GM11168 (cell line): ENCODE results near the gene HS3ST3B1.

Experiments used
- in situ Hi-C: fragments of 300-500 bp; cut with MboI; formaldehyde crosslinking; loops from one replicate; pipeline ENCODE4 v1.12.0; 2022; ENCODE audit warnings: low sequenced_read_pairs; ENCODE audit not compliant: unreplicated experiment

Gene HS3ST3B1

DNA sequence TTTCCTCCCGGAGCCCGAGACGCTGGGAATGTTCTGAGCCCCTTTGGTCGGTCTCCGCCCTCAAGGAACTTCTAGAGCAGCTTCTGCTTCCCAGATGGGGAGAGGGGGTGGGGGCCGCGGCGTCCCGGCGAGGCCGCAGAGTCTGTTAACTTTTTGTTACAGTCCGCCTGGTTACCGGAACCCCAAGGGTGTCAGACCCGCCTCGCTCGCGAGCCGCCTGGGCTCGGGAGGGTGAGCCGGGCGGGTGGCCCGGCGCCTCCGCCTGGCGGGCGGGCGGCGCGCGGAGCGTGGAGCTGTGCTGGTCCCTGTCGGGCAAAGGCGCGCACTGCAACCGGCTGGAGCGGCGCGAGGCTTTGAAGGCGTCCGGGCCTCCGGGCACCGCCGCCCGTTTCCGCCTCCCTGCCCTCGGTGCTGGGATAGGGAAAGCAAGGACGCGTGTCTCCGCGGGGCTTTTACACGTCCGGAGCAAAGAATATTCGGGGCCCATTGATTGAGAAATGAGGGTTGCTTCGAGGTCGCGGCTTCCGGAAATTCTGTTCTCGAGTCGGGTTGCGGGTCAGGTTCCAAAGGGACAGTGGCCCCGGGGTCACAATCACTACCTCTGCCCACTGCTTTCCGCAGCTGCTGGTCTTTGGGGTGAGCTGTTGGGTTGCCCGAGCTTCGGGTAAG, 1.7 kb downstream of the HS3ST3B1 start:
- in situ Hi-C loops = loop anchor here (5.0 kb wide), 1 partner anchor 710 kb away; no protein-coding TSS in a partner anchor

DNA sequence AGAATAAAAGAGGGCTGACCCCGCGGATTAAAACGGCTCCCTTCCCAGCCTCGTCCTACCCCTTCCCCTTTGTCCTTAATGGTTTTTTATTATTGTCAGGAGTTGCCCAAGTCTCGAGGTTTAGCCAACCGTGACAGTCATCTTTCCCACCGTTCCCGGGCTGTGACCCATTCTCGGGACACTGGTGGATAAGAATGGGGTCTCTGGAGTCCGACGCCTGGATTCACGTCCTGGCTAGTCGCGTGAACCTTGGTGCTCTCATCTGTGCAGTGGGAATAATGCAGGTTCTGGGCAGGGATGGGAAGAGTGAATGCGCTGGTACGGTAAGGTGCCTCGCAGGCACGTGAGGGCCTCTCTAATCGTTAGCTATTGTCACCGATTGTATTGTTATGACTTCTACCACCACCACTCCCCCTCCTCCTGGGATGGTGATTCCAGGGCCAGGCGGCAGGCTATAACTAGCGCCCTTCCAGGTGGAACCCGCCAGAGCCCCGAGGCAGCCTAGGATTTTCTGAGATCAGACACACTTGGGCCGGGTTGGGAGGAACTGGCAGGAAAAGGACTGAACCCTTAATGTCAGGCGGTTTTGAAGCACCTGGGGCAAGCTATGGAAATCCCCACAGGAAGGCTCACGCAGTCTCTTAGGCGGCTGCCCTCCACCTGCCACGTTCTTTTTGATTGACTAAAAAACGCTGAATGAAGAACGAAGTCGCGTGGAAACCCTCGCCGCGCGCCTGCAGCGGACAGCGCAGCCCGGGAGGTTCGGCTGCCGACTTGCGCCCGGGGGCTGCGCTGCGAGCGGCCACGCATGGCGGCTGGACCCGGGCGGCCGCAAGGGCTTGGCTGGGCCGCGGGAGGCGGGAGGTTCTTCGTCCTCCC, 2.7 kb downstream of the HS3ST3B1 start:
- in situ Hi-C loops = loop anchor here (5.0 kb wide), 1 partner anchor 711 kb away; no protein-coding TSS in a partner anchor

- in situ Hi-C loops = loop anchor here (5.0 kb wide), 1 partner anchor 712 kb away; no protein-coding TSS in a partner anchor
Observed at GRCh38 chr17:14304222-14304772, 3.4 kb downstream of the HS3ST3B1 start.

DNA sequence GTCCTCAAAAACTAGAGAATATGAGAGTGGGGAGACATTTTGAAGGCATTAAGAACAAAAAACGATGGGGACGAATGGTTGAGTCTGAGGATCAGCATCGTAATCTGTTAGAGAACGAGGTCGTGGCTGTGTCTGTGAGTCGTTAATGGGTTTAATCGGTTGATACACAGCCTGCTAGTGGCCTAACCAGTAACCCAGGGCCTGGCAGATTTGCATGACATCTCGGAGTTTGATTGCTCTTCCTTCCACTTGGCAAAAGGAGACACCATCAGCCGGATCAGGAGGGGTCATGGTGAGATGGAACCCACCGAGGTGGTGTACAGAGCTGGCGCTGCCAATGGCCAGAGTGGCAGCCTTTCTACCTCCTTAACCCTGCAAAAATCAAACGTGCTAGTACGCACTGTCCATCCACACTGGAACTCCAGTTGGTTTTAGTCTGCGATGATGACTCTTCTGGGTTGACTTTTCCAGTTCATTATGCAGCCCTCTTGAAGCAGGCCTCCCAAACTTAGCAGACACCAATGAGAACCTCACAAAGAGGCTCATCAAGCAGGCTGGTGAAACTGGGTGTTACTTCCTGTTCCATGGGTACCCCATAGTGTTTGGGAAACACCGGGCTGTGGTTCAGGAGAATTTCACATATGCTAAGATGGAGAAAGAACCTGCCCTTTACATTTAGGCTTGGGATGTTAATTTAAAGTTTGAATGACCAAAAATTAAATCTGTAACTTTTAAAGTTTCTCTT, 4.1 kb downstream of the HS3ST3B1 start:
- in situ Hi-C loops = loop anchor here (5.0 kb wide), 1 partner anchor 713 kb away; no protein-coding TSS in a partner anchor

DNA sequence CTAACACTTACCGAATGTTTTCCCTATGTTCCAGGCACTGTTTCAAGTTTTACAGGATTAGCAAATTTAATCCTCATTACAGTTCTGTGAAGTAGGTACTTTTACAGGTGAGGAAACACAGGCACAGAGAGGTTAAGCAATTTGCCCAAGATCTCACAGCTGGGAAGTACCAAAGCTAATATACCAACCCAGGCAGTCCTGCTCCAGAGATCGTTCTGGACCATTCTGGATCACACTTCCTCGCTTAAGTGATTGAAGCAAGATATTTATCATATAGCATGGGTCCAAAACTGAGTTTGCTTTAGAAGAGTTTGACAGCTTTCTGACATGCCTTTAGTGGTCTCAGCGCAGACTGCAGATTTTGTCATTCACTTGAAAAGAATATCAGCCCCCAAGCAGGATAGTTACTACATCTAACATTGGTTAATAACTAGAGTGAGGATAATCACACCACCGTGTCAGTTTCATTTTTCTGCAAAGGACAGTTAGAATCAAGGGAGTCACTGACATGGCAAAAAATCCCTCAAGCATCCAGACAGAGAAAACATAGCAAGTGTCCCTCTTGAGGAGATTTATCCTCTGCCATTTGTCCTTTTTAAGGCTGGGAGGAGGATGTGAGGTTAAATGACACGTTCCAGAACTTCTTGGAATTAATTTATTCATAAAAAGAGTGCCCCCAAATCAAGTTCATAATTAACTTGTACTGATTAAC, 5.1 kb downstream of the HS3ST3B1 start:
- in situ Hi-C loops = no loop called here

GRCh38 chr17:14306596-14306995, 5.7 kb downstream of the HS3ST3B1 start:
- in situ Hi-C loops = no loop called here

DNA sequence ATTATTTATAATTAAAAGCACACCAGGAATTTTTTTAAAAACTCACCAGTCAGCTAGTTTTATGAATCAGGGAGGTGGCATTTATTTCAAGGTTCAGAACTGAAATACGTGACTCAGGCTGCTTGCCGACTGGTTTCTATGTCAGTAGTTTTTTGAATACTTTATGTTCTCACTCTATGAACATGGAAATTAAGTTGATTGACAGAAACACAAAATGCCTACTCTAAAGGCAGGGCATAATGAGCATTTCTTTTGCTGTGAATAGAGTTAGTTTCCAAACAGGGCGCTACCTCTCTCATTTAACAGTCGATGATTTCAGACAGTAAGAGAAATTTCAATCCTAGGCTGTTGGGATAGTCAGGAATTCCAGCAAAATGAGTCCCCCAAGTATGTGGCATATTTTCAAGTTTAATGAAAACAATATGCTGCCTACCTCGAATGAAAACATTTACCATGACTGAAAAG, 6.7 kb downstream of the HS3ST3B1 start:
- in situ Hi-C loops = no loop called here

DNA sequence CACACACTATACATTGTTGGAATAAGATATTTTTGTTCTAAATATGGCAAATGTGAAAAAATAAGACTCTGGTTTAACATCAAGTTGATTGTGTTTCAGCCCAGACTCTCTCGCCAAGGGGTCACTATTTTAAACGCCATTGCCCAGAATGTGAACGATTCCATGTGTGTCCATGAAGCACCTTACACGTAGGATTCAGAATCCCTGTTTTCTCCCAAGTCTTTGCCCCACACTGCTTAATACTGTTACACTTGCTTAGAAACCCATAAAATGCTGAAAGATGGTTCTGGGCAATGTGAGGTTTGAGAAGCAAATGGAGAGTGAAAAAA, 7.7 kb downstream of the HS3ST3B1 start:
- in situ Hi-C loops = no loop called here

GRCh38 chr17:14308965-14309879, 8.3 kb downstream of the HS3ST3B1 start:
- in situ Hi-C loops = no loop called here

DNA sequence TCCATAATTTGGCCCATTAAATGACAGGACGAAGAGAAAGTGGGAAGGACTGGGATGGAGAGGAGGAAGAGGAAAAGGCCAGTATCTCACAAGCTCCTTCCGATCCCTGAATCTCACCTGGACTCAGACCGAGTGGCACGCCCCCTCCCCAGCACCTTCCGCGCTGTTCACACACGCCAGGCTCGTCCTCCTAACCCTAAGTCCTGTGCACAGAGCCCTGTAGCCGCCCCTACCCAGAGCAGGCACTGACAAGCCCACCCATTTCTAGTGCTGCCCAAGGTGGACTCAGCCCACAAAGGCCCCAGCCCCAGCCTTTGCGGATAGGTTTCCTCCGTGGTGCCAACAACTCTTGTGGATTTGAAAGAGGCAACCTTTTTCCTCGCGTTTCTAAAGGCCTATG, 9.2 kb downstream of the HS3ST3B1 start:
- in situ Hi-C loops = no loop called here

DNA sequence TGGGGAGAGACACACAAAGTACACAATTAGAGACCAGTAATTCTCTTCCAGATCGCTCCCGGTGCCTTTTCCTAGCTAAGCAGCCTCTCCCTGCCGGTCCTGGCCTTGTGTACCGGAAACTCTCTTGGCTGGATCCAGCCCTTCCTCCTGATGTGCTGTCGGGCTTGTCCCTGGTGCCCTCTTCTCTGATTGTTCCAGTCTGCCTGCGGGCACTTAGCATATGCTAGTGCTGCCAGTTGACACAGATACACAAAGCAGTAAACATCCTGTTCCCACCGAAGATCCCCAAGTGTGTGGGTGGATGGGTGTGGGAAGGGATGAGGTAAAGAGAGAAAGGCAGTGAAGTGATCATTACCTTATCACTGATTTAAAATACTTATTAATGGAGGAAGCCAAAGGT, 9.7 kb downstream of the HS3ST3B1 start:
- in situ Hi-C loops = no loop called here

DNA sequence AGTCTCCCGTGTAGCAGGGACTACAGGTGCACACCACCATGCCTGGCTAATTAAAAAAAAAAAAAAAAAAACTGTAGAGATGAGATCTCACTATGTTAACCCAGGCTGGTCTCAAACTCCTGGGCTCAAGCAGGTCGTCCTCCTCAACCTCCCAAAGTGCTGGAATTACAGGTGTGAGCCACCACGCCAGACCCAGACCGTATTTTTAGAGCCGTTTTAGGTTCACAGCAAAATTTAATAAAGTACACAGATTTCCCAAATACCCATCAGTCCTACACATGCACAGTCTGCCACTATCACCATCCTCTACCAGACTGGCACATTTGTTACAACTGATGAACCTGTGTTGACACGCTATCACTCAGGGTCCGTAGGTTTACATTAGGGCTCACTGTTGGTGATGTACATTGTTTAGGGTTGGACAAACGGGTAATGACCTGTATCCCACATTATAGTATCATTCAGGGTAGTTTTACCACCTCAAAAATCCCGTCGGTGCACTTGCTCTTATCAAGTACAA, 10.4 kb downstream of the HS3ST3B1 start:
- in situ Hi-C loops = no loop called here

DNA sequence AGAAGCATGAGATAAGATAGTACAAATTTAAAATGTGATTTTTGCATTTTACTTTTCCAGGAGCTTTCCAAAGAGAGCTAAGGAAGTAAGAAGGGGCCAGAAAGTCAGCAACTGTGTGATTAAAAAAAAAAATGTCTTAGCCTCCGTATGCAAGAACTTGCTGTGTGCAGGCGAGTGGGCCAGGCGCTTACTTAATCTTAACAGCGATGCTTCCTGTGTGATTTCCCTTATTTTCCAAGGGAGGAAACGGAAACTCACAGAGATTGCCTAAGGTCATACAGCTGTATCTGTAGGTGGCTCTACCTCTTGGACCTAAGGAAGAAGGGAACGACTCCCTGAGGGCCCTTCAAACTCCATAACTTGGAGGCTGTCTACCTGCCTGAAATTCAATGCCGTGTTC, 11.1 kb downstream of the HS3ST3B1 start:
- in situ Hi-C loops = no loop called here

GRCh38 chr17:14312522-14312921, 11.6 kb downstream of the HS3ST3B1 start:
- in situ Hi-C loops = no loop called here

- in situ Hi-C loops = no loop called here
Observed at GRCh38 chr17:14316126-14316832, 15.4 kb downstream of the HS3ST3B1 start.

- in situ Hi-C loops = no loop called here
Observed at GRCh38 chr17:14317383-14317782, 16.5 kb downstream of the HS3ST3B1 start.

- in situ Hi-C loops = no loop called here
Observed at GRCh38 chr17:14318109-14318917, 17.4 kb downstream of the HS3ST3B1 start.
